HG03025 (cell line): ENCODE data around the gene AGRP.
"Not testable (repeated sequence)": the region's sequence is repeated elsewhere in the genome, so short reads cannot be mapped to it uniquely, and the experiment has no call there.

Experiments used
- ATAC-seq: cut with Tn5 transposase; IDR thresholded peaks from one replicate; pipeline ENCODE4 v1.9.1; 2021; ENCODE audit warnings: mild to moderate bottlenecking, moderate library complexity; ENCODE audit not compliant: unreplicated experiment, low FRiP score

The AGRP gene, protein sequence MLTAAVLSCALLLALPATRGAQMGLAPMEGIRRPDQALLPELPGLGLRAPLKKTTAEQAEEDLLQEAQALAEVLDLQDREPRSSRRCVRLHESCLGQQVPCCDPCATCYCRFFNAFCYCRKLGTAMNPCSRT

DNA sequence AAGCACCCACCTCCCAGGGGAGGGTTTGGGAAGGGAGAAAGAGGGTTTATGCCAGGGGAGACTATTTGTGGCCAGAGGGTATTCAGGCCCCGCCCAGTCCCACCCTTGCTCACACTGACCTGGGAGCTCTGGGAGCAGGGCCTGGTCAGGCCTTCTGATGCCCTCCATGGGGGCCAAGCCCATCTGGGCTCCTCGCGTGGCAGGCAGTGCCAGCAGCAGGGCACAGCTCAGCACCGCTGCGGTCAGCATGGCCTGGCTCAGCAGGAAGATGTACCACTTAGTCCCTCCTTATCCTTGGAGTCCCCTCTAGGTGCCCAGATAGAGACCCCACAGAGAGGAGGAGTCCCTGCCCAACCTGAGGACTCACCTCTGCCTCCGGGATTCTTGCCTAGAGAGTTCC is at the start of gene AGRP:
Gene AGRP (minus strand): TSS at position 398 of the 400 bp plus-strand sequence. CDS start 149 bp downstream, at position 249.
- no peak for ATAC-seq

DNA sequence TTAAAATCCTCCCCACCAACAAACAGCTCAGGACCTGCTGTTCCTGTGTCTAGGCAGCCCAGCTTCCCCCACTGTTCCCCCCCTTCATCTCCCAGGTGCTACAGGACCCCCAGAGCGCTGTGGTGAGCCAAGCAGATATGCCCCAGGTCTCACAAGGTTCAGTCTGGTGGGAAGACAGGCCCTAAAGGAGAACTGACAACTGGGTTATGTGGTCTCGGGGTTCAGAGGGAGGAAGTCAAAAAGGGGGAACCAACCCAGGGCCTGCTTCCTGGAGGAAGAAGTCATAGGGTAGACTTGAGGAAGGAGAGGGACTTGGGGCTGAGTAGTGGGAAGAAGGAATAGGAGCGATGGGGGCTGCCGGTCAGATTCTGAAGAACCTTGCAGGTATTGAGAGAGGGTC is 47.9 kb upstream of the AGRP start:
- ATAC-seq, result no peak

DNA sequence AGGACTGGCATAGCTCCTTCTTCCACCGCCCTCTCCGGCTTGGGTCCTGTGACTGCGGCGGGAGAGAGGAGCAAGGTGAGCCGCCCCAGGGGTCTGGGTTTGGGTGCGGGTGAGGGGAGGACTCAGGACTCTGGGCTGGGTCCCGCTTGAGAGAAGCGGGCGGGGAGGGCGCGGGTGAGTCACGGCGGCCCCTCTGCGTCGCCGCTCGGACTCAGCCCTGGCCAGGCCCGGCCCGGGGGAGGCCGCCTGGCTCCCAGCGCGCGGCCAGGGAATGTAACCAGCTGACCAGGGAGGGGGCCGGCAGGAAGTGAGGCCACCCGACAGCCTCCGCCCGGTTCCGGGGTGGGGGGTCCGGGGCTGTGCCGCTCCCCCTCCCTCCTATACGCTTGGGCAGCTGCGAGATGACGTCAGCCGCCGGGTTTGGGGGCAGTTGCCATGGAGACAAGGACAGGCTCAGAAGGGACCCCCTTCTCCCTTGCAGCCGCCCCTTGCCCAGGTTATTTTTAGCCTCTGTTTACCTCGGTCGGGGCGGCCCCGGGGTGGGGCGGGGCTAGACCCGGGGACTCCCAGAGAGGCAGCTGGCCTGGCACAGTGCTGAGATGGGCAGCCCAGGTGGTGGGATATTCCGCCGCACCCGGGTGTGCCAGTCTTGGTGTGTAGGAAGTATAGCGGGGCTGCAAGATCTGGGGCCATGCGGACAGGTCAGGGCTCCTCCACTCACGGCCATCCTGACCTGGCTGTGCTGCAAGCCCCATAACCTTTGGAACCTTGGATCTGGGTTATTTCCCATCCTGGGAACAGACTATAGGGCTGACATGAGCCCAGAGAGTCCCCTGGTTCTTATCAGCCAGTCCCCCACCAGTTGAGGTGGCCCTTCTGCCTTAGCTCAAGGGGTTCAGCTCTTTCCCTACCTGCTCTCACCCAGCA is 46.9 kb upstream of the AGRP start:
- ATAC-seq, result no peak

DNA sequence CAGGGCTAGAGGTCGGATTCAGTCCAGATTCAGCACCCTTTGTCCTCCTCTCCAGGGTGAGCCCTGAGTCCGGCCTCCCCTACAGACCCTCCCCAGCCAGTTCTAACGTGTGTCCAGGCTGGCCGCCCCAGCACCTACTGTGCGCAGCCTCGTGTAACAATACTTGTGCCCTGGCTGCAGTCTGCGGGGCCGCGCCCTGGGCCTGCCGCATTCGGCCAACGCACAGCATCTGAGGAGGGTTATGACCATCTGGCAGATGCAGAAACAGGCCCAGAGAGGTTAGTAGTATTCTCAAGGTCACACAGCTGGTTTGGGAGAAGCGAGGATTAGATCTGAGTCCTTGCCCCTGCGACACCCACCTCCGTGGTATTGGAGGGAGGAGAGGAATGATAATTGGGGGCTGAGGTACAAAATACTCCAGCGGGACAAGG is 46.2 kb upstream of the AGRP start:
- no peak for ATAC-seq

DNA sequence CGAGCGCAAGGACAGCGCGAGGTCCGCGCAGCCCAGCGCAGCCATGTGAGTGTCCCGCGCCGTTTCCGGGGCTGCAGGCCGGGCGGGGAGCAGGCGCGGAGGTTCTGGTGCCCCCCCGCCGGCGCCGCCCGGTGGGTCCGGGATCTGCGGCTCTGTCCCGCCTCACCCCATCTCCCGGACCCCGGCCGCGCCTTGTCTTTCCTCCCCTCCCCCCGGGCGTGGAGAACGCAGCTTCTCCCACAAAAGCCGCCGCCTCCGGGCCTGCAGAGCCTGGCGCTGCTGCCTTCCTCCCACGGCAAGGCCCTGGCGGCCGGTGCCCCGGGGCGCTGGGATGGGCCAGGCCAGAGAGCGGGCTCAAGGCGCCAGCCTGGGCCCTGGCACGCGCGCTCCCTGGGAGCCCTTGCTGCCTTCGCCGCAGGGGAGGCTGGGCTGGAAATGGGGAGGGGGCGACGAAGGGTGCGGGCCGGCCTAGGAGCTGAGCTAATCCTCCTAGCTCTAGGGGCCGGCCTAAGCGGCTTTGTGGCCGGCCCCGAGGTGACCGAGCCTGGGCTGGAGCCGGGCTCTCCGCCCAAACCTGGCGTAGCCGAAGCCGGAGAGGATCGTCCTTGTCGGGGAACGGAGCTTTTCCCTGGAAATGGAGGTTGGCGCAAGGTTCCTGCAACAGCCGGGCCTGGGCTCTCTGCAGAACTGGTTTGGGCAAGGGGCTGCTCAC is 45.7 kb upstream of the AGRP start:
- ATAC-seq, result no peak

DNA sequence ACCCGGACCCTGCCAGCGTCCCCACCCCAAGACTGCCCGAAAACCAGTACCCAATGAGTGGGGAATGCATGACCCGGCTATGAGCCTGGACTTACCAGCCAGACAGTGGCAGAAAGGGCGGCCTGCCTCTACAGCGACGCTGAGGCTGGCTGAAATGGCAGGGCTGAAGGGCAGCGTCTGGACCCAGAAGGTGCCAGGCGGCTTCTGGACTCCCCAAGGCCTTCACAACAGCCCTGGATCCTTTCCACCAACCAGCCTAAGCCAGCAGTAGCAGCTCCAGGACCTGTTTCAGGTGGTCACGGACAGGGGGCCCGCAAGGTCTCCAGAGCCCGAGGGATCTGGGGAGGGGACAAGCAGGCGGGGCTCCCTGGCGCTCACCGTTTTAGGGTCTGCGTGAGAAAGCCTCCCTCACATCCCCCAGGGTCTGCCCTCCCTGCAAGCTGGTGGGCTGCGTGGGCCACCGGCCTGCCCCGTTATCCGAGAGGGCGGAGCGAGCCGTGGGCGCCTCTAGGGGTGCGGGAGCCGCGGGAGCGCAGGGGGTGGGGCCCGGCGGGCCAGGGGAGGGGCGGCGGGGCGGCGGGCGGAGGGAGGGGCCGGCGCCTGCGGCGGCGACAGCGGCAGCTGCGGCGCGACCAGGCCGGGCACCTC is 45.0 kb upstream of the AGRP start, which contains the start of gene RIPOR1:
Gene RIPOR1 (plus strand): TSS at position 608 of the 648 bp plus-strand sequence. CDS start 9,618 bp downstream, outside the sequence.
- no peak for ATAC-seq

DNA sequence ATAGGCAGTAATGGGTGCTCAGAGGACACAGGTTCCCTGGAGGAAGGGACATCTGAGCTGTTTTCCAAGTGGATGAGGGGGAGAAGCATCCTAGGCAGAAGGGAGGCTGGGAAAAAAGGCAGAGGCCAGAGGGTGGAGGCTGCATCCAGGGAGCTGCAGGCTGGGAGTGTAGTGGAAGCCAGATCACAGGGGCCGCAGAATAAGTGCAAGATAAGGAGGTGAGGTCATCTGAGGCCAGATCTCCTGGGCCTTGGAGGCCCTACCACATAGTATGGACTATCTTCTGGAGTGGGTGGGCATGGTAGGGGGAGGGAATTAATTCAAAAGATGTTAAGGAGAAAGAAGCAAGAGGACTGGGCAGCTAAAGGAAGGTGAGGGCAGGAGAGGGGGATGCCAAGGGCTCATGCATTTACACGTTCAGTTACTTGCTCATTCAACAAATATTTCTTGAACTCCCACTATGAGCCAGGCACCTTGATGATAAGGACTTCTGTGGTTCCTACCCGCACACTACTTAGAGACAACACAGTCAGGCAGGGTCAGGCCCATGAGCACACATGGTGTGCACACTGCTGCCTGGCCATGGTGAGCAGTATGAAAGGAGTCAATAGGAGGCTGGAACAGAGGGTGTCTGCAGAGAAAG is 42.9 kb upstream of the AGRP start:
- ATAC-seq, result no peak

DNA sequence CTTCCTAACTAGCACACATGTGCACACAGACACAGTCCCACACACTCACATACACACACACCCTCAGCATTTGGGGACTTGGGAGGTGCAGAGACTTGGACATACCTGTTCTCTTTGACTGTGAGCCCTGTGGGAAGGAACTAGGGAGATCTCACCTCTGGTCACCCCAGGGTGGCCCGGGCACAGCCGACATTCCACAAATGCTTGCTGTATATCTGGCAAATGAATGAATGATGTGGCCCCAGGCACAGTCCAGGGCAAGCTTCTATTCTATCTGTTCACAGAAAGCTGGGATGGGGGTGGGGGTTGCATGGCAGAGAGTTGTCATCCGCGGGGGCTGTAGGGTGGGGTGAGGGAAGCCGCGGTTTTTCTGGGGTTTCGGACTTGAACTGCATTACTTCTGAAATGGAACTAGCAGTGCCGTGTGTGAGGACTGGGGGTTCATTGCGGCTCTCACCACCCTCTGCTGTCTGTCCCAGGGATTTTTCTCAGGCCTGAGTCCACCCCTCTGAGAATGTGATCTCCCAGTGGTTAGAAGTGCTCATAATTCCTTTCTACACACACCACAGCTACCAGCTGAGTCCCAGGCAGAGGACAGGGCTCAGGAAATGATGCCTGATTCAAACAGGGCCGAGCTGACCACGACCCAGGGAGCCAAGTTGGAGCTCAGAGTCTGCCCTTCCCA is 42.0 kb upstream of the AGRP start:
- no peak for ATAC-seq

DNA sequence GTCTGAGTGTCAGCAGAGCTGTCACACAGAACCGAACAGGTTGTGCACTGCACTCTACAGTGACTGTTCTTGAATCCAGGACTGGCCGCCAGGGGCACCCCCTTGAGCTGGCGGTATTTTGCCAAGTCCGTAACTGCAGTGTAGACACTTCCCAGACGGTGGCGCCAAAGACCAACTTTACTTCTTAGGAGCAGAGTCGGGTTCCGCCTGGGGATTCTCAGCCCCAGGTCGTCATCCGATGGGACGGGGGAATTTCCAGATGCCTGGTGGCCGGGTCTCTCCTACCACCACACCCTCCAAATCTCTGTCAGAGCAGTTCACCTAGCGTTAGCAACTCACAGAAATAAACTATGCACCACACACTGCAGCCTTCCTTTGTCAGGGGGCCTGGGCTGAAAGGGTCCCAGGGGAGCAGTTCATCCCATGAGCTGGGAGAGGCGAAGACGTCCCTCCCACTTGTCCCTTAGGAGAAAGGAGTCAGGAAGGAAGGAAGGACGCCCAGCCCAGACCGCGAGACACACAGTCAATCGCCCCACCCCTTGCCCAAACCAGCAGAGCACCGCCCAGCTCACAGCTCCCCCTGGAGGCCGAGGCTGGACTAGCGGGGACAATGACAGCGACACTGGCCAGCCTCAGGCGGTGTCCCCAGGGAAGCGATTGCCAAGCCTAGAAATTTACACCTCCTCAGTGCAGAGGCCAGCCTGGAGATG is 37.9 kb upstream of the AGRP start:
- peak; percentile 60 for ATAC-seq

DNA sequence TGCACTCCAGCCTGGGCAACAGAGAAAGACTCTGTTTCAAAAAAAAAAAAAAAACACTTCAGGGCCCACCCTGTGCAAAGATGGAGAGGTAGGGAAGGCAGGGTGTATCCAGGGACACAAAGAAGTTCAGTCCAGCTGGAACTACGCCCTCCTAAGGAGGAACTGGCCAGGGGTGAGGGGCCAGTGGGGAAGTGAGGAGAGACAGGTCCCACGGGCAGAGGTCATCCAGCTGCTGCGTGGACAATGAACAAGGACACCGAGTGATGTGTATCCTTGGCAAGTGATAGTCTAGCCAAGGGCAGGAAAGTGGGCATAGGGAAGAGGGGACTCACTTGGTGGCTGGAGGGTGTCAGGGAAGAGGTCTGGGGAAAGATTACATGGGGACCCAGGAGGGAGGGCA is 35.9 kb upstream of the AGRP start:
- no peak for ATAC-seq

DNA sequence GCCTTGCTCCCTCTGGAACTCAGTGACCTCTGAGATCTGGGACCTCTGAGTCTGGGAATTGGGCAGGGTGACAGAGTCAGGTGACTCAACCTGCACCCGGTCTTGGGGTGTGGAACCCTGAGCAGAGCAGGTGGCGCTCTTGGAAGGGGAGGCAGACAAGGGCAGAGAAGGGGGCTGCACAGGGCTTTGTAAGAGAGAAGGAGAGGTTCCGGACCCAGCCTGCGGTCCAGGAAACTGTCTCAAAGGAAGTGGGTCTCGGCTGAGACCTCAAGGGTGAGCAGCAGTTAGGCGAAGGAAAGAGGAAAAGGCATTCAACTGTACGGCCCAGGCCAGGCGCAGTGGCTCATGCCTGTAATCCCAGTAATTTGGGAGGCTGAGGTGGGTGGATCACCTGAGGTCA is 35.3 kb upstream of the AGRP start:
- ATAC-seq, result no peak

DNA sequence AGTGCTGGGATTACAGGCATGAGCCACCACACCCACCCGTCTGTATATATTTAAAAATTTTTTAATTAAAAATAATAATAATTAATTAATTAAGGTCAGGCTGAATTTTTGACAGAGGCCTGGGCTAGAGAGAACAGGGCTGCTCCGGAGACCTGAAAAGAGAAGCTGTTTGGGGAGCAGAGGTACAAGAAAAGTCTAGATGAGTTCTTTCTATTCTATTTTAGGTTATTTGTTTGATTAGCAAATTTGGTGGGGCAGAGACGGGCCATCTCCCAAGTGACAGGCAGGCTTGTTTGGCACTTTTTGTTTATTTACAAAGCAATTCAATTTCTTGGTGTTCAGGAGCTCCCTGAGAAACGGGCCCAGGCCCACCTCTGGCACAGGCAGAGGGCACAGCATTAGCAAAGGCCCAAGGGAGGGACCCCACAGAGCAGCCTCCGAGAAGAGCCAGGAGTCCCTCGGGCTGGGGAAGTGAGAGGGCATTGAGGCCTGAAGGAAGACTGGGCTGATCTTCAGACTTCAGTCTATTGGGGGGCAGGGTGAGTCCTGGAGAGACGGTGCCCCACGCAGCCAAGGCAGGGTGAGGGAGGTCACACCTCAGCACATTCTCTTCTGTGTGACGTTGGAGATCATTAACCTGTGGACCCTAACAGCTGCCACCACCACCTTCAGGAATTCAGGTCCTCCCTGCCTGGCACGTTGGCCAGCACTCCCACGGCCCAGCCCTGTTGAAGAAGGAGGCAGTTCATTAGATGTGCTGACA is 34.5 kb upstream of the AGRP start:
- no peak for ATAC-seq

DNA sequence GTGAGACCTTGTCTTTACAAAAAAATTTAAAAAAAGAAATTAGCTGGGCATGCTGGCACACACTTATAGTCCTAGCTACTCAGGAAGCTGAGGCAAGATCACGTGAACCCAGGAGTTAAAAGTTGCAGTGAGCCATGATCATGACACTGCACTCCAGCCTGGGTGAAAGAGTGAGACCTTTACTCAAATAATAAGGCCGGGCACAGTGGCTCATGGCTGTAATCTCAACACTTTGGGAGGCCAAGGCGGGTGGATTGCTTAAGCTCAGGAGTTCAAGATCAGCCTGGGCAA is 33.8 kb upstream of the AGRP start:
- ATAC-seq, result no peak

DNA sequence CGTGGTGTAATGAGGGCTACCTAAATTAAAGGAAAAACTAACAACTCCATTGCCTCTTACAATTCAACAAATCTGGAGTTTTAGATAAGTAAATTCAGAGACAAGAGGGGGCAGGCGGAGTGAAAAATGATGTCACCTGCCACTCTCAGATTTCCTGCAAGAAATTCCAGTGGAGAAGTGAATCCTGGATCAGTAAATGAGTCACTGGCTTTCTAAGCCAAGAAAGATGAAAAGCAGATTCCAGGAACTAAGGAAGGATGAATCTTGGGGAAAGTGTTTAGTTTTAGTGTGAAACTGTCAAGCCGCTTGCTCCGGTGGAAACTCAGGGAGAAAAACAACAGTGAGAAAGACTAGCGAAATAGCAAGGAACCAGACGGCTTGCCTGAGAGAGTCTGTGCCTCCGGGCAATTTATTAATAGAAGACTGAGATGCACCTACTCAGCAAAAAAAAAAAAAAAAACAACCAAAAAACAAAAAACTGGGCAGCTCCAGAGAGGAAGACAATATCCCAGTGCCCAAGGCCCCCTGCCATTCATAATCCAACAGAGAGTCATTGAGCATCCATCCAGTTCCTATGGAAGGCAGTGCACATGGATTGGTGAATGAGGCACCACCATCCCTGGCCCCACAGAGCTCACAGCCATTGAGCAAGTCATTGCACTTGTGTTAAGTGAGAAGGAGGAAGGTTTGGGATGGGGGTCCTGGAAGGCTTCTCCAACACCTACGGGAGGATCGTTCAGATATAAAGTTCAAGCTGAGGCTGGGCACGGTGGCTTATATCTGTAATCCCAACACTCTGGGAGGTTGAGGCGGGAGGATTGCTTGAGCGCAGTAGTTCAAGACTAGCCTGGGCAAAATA is 33.2 kb upstream of the AGRP start:
- ATAC-seq, result no peak

DNA sequence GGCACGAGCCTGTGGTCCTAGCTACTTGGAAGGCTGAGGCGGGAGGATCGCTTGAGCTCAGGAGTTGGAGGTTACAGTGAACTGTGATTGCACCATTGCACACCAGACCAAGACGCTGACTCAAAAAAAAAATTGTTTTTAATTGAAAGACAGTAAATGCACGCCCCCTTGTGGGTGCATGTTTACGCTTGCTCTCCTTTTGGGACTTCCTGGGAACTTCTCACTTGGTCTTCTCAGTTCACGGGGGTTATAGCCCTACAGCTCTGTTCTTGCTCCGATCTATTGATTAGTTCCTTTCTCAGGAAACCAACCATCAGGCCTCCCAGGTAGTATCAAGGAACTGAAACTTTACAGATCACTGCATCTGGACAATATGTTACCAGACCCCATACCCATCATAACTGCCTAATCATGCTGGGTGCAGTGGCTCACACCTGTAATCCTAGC is 31.1 kb upstream of the AGRP start:
- ATAC-seq, result no peak

DNA sequence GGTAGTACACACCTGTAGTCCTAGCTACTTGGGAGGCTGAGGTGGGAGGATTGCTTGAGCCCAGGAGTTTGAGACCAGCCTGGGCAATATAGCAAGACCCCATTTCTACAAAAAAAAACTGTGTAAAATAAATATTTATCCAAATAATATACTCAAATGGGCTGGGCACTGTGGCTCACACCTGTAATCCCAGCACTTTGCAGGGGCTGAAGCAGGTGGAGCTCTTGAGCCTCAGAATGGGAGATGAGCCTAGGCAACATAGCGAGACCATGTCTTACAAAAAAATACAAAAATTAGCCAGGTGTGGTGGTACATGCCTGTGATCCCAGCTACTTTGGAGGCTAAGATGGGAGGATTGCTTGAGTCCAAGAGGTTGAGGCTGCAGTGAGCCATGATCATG is 30.5 kb upstream of the AGRP start:
- ATAC-seq, result not testable (repeated sequence)

DNA sequence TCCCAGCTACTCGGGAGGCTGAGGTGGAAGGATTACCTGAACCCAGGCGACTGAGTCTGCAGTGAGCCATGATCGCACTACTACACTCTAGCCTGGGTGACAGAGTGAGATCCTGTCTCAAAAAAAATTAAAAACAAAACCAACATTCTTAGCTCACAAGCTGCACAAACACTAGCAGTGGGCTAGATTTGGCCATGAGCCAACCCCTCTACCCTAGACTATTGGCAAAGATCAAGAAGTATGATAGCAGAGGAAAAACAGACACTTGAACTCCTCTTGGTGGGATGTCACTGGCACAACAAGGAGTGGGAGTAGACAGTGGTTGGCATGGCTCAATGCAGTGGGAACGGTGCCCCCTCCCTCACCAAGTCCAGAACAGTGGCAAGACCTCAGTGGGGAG is 25.7 kb upstream of the AGRP start:
- ATAC-seq, result no peak

DNA sequence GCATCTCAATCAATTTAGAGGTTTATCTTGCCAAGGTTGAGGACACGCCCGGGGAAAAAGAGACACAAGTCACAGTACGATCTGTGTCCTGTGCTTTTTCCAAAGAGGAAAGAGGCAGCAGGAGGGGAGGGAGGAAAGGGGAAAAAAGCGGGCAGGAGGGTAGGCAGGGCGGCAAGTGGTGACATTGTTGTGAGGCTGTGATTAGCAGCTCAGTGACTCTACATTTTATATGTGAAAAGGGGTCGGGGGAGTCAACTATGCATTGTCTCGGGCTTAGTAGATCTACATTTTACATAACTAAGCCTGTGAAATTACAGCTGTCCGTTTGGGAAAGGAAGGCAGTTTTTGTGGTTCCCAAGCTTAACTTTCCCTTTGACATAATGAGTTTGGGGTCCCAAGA is 23.1 kb upstream of the AGRP start:
- no peak for ATAC-seq
